Measurements from ENCODE around the gene EFCAB12.
"Not testable (repeated sequence)": the region's sequence is repeated elsewhere in the genome, so short reads cannot be mapped to it uniquely, and the experiment has no call there.

Gene EFCAB12

GRCh38 chr3:129384103-129384502 lies 44.3 kb downstream of the EFCAB12 start:
- H2AFZ ChIP-seq (ENCODE audit: low read depth, low read length); H3K18ac ChIP-seq (ENCODE audit: low read depth in 1 of 2, low read length in 2 of 2); DNase-seq; H3K14ac ChIP-seq (ENCODE audit: low read length in 2 of 2); H3K4ac ChIP-seq (ENCODE audit: low read depth in 1 of 2, low read length in 2 of 2); H3K27me3 ChIP-seq (ENCODE audit: control insufficient read depth in 1 of 2, insufficient read depth in 1 of 2, low read length in 2 of 2); H3K4me1 ChIP-seq (ENCODE audit: control insufficient read depth, insufficient read depth, low read depth, low read length); H3K9ac ChIP-seq (ENCODE audit: low read length); H4K91ac ChIP-seq (ENCODE audit: low read length); H2BK15ac ChIP-seq (ENCODE audit: low read depth, poor library complexity, severe bottlenecking); H3K79me1 ChIP-seq (replicated peaks; ENCODE audit: low read length, poor library complexity, severe bottlenecking); H3K4me3 ChIP-seq (ENCODE audit: insufficient read depth in 1 of 2, low read depth in 1 of 2, low read length in 2 of 2); H3K27ac ChIP-seq (ENCODE audit: low read length, poor library complexity, severe bottlenecking); H4K8ac ChIP-seq (ENCODE audit: low read length); H3K4me2 ChIP-seq (ENCODE audit: low read length, poor library complexity, severe bottlenecking); H2BK5ac ChIP-seq (ENCODE audit: low read depth, low read length, poor library complexity, severe bottlenecking); H3K23ac ChIP-seq (ENCODE audit: low read length in 2 of 2); H3K9me3 ChIP-seq (ENCODE audit: control insufficient read depth, low read length); H2AK5ac ChIP-seq (ENCODE audit: low read length, severe bottlenecking); H2BK12ac ChIP-seq (ENCODE audit: low read length in 2 of 2); H2BK120ac ChIP-seq (ENCODE audit: low read depth, low read length): not testable (repeated sequence)
- H3K36me3 ChIP-seq (ENCODE audit: control insufficient read depth in 1 of 2, insufficient read depth in 2 of 2, low read depth in 1 of 2, low read length in 2 of 2) = peaks cover 9 to 14% of the 10 kb centered on the region in 2 experiments
- WGBS = 85% methylated on average over 5 of the region's 5 CpGs

- no peak overlapping the region for H2BK12ac ChIP-seq (ENCODE audit: low read length in 2 of 2)
- H3K4me1 ChIP-seq (ENCODE audit: control insufficient read depth, insufficient read depth, low read depth, low read length) = peaks cover 8% of the 10 kb centered on the region
- no peak overlapping the region for H3K4me2 ChIP-seq (ENCODE audit: low read length, poor library complexity, severe bottlenecking)
- H2BK5ac ChIP-seq (ENCODE audit: low read depth, low read length, poor library complexity, severe bottlenecking) = no peak overlapping the region
- H3K36me3 ChIP-seq (ENCODE audit: control insufficient read depth in 1 of 2, insufficient read depth in 2 of 2, low read depth in 1 of 2, low read length in 2 of 2) = peaks cover 9 to 14% of the 10 kb centered on the region in 2 experiments
- H2BK15ac ChIP-seq (ENCODE audit: low read depth, poor library complexity, severe bottlenecking) = no peak overlapping the region
- H3K79me1 ChIP-seq (replicated peaks; ENCODE audit: low read length, poor library complexity, severe bottlenecking) = peaks cover 7% of the 10 kb centered on the region
- H3K4ac ChIP-seq (ENCODE audit: low read depth in 1 of 2, low read length in 2 of 2) = no peak overlapping the region
- H2AFZ ChIP-seq (ENCODE audit: low read depth, low read length) = no peak overlapping the region
- no peak overlapping the region for H4K91ac ChIP-seq (ENCODE audit: low read length)
- H3K9me3 ChIP-seq (ENCODE audit: control insufficient read depth, low read length) = no peaks in the 10 kb centered on the region
- no peak overlapping the region for H3K14ac ChIP-seq (ENCODE audit: low read length in 2 of 2)
- no peak overlapping the region for H2BK120ac ChIP-seq (ENCODE audit: low read depth, low read length)
- no peak overlapping the region for H3K4me3 ChIP-seq (ENCODE audit: insufficient read depth in 1 of 2, low read depth in 1 of 2, low read length in 2 of 2)
- no peak overlapping the region for H3K27ac ChIP-seq (ENCODE audit: low read length, poor library complexity, severe bottlenecking)
- no peaks in the 10 kb centered on the region for H3K27me3 ChIP-seq (ENCODE audit: control insufficient read depth in 1 of 2, insufficient read depth in 1 of 2, low read length in 2 of 2)
- WGBS = 65% methylated on average over 6 of the region's 6 CpGs
- no peak overlapping the region for H3K18ac ChIP-seq (ENCODE audit: low read depth in 1 of 2, low read length in 2 of 2)
- no peak overlapping the region for H4K8ac ChIP-seq (ENCODE audit: low read length)
- H3K9ac ChIP-seq (ENCODE audit: low read length) = no peak overlapping the region
- no peak overlapping the region for H2AK5ac ChIP-seq (ENCODE audit: low read length, severe bottlenecking)
- peak; percentile 76 for DNase-seq
- no peak overlapping the region for H3K23ac ChIP-seq (ENCODE audit: low read length in 2 of 2)
Observed at GRCh38 chr3:129383292-129383860, 45.1 kb downstream of the EFCAB12 start.

GRCh38 chr3:129382366-129382765 lies 46.1 kb downstream of the EFCAB12 start:
- Histone ChIP-seq H3K9me3 (ENCODE audit: control insufficient read depth, low read length) (no peaks in the 10 kb centered on the region), H3K79me1 (replicated peaks; ENCODE audit: low read length, poor library complexity, severe bottlenecking) (peaks cover 7% of the 10 kb centered on the region), H3K27ac (ENCODE audit: low read length, poor library complexity, severe bottlenecking) (no peak overlapping the region), H3K4me1 (ENCODE audit: control insufficient read depth, insufficient read depth, low read depth, low read length) (peaks cover 8% of the 10 kb centered on the region), H2BK120ac (ENCODE audit: low read depth, low read length) (no peak overlapping the region), H2BK15ac (ENCODE audit: low read depth, poor library complexity, severe bottlenecking) (no peak overlapping the region), H3K9ac (ENCODE audit: low read length) (peak overlapping the region; percentile 5), H2BK12ac (ENCODE audit: low read length in 2 of 2) (no peak overlapping the region), H2BK5ac (ENCODE audit: low read depth, low read length, poor library complexity, severe bottlenecking) (no peak overlapping the region), H2AFZ (ENCODE audit: low read depth, low read length) (no peak overlapping the region), H3K4me3 (ENCODE audit: insufficient read depth in 1 of 2, low read depth in 1 of 2, low read length in 2 of 2) (no peak overlapping the region), H3K4ac (ENCODE audit: low read depth in 1 of 2, low read length in 2 of 2) (no peak overlapping the region), H3K14ac (ENCODE audit: low read length in 2 of 2) (no peak overlapping the region), H4K91ac (ENCODE audit: low read length) (no peak overlapping the region), H4K8ac (ENCODE audit: low read length) (no peak overlapping the region), H3K27me3 (ENCODE audit: control insufficient read depth in 1 of 2, insufficient read depth in 1 of 2, low read length in 2 of 2) (no peaks in the 10 kb centered on the region), H2AK5ac (ENCODE audit: low read length, severe bottlenecking) (no peak overlapping the region), H3K18ac (ENCODE audit: low read depth in 1 of 2, low read length in 2 of 2) (no peak overlapping the region), H3K36me3 (ENCODE audit: control insufficient read depth in 1 of 2, insufficient read depth in 2 of 2, low read depth in 1 of 2, low read length in 2 of 2) (peaks cover 5 to 9% of the 10 kb centered on the region in 2 experiments), H3K4me2 (ENCODE audit: low read length, poor library complexity, severe bottlenecking) (no peak overlapping the region), H3K23ac (ENCODE audit: low read length in 2 of 2) (no peak overlapping the region)
- 92% methylated on average over 2 of the region's 2 CpGs for WGBS
- DNase-seq = no peak

GRCh38 chr3:129379582-129380358 lies 48.7 kb downstream of the EFCAB12 start:
- no peaks in the 10 kb centered on the region for H3K9me3 ChIP-seq (ENCODE audit: control insufficient read depth, low read length)
- H3K4me2 ChIP-seq (ENCODE audit: low read length, poor library complexity, severe bottlenecking) = no peak overlapping the region
- H4K91ac ChIP-seq (ENCODE audit: low read length) = no peak overlapping the region
- no peak overlapping the region for H2BK5ac ChIP-seq (ENCODE audit: low read depth, low read length, poor library complexity, severe bottlenecking)
- no peak overlapping the region for H3K14ac ChIP-seq (ENCODE audit: low read length in 2 of 2)
- no peak overlapping the region for H2BK12ac ChIP-seq (ENCODE audit: low read length in 2 of 2)
- H3K79me1 ChIP-seq (replicated peaks; ENCODE audit: low read length, poor library complexity, severe bottlenecking) = no peaks in the 10 kb centered on the region
- H3K27ac ChIP-seq (ENCODE audit: low read length, poor library complexity, severe bottlenecking) = no peak overlapping the region
- H3K4me3 ChIP-seq (ENCODE audit: insufficient read depth in 1 of 2, low read depth in 1 of 2, low read length in 2 of 2) = no peak overlapping the region
- no peak overlapping the region for H3K18ac ChIP-seq (ENCODE audit: low read depth in 1 of 2, low read length in 2 of 2)
- no peak overlapping the region for H3K23ac ChIP-seq (ENCODE audit: low read length in 2 of 2)
- WGBS = 95% methylated on average over 7 of the region's 7 CpGs
- H2AFZ ChIP-seq (ENCODE audit: low read depth, low read length) = no peak overlapping the region
- H3K4me1 ChIP-seq (ENCODE audit: control insufficient read depth, insufficient read depth, low read depth, low read length) = peaks cover 5% of the 10 kb centered on the region
- H2BK15ac ChIP-seq (ENCODE audit: low read depth, poor library complexity, severe bottlenecking) = no peak overlapping the region
- H3K4ac ChIP-seq (ENCODE audit: low read depth in 1 of 2, low read length in 2 of 2) = no peak overlapping the region
- no peak overlapping the region for H4K8ac ChIP-seq (ENCODE audit: low read length)
- H3K9ac ChIP-seq (ENCODE audit: low read length) = no peak overlapping the region
- peaks cover 0 to 2% of the 10 kb centered on the region in 2 experiments for H3K36me3 ChIP-seq (ENCODE audit: control insufficient read depth in 1 of 2, insufficient read depth in 2 of 2, low read depth in 1 of 2, low read length in 2 of 2)
- no peak overlapping the region for H2AK5ac ChIP-seq (ENCODE audit: low read length, severe bottlenecking)
- no peaks in the 10 kb centered on the region for H3K27me3 ChIP-seq (ENCODE audit: control insufficient read depth in 1 of 2, insufficient read depth in 1 of 2, low read length in 2 of 2)
- no peak overlapping the region for H2BK120ac ChIP-seq (ENCODE audit: low read depth, low read length)
- no peak for DNase-seq
